ENCODE measurements around the gene AP1S1.
A peak's percentile ranks its signal among the peaks of the same experiment; 100 is the strongest.

AP1S1 gene

DNA sequence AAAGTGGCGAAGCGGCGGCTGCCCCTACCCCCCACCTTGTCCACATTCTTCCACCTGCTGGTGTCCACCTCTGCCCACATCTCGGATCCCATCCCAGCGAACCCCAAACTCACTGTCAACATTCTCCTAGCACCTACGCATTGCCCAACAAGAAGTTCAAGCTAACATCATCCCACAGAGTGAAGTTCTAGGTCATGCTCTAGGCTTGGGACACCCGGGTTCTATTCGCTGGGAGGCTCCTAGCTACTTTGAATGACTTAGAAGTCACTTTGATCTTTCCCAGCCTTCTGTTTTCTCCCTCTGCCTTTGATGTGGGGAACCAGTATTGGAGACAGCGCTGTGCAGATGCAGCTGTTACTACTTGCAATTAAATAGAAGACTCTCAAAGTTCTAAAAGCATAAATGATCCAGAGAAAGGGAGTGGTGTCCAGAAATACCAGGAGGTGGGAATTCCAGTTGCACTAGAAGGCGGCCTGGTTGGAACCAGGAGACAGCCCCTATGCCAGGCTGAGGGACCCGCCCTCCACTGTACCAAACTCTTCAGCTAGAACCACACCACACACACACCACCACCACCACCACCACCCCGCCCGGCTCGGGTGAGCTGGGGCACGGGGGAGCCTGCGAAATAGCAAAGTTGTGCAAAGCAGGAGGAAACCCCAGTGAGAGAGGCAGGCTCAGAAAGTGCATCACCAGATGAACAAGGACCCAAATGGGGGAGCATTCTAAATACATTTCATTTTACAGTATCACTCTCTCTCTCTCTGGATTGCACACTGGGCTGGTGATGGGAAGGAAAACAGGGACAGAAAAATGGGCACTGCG, 16.6 kb downstream of the AP1S1 start:
- TF ChIP-seq, protein P1, sequence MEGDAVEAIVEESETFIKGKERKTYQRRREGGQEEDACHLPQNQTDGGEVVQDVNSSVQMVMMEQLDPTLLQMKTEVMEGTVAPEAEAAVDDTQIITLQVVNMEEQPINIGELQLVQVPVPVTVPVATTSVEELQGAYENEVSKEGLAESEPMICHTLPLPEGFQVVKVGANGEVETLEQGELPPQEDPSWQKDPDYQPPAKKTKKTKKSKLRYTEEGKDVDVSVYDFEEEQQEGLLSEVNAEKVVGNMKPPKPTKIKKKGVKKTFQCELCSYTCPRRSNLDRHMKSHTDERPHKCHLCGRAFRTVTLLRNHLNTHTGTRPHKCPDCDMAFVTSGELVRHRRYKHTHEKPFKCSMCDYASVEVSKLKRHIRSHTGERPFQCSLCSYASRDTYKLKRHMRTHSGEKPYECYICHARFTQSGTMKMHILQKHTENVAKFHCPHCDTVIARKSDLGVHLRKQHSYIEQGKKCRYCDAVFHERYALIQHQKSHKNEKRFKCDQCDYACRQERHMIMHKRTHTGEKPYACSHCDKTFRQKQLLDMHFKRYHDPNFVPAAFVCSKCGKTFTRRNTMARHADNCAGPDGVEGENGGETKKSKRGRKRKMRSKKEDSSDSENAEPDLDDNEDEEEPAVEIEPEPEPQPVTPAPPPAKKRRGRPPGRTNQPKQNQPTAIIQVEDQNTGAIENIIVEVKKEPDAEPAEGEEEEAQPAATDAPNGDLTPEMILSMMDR (IDR thresholded peaks at IDR 0.05; ENCODE audit: extremely low read depth, missing control alignments): no peak
- no peak for DNase-seq (ENCODE audit: low spot score)

DNA sequence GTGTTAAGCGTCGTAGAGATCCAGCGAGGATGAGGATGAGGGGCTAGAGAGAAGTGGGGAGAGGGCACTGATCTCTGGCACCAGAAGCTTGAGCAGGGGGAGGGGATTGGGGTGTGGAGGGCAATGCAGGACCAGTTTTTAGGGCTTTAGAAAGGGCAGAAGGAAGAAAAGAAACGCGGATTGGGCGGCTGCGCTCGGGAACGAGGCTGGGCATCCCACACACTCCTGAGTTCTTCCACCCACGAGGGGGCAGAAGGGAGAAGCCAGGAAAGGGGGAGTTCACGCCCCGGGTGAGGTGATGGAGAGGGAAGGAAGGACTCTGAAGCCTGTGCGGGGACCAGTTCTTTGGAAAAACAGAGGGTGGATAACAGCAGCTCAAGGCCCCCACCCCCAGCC, 17.2 kb downstream of the AP1S1 start:
- DNase-seq (ENCODE audit: low spot score): no peak
- TF ChIP-seq, protein P1 (IDR thresholded peaks at IDR 0.05; ENCODE audit: extremely low read depth, missing control alignments): no peak

DNA sequence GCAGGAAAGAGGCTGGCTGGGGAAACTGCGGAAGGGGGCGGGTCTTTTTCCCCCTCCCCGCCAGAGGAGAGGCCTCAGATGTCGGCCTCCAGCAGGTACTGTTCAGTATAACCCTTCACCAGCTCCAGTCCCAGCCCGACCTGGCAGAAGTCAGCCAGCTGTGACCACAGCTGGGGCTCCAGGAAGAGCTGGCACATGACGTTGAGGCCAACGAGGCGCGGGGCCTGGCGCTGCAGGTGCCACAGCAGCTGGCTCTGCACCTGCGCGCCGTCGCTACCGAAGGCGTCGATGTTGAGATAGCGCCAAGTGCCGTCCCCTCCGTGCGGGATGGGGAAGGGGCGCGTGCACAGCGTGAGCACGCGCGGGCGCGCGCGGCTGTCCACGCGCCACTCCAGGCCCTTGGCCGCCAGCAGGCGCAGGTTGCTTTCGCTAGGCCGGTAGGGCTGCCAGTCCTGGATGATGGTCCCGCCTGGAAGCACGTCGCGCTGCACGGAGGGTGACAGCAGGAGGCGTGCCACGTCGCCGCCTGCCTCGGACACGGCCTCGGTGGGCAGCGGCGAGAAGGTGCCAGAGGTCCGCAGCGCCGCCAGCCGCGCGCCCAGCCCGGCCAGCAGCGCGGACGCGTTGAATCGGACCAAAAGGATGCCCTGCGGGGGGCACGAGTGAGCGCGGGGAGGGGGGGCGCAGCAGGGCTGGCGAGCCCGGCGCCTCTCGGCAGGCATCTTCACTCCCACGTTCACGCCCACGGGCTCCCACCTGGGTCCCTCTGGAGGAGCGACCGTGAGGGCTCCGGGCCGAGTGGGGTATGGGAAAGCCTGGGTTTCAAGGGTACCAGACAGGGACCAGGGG, 18.0 kb downstream of the AP1S1 start:
- TF ChIP-seq, protein P1 (IDR thresholded peaks at IDR 0.05; ENCODE audit: extremely low read depth, missing control alignments): no peak
- DNase-seq (ENCODE audit: low spot score): no peak

DNA sequence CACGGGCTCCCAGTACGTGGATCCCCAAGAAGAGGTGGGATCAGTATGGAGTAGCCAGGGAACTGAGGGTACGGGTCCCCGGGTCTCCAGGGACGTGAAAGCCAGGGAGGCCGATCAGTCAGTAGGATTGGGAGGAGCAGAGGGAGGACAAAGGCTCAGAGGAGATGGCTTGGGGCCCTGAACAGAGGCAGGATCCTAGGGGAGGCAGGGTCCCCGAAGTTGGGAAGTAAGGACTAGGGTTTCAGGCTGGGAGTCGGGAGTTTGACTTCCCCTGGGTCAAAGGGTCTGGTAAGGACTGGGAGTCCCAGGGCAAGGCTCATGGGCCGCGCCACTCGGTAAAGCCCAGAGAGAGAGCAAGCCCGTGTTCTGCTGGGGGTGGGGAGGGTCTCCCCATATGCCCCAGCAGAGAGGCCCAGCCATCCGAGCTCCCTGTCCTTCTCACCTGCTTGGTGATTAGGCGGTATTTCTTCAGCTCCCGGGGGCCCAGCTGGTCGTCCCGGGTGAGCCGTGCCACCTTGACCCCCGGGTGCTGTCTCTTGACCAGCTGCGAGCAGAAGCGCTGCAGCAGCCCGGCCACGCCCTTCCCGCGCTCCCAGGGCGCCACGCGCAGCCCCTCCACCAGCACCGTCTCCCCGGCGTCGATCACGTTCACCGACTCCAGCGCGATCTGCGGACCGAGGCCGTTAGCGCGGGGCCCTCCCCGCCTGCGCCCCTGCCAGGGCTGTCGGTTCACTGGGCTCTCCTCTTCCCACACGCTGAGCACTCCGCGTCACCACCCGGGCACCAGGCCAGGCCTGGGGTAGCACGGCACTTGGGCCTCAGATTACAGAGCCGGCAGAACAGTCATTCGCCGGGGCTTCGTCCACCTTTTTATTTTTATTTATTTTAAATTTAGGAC, 18.8 kb downstream of the AP1S1 start:
- no peak for DNase-seq (ENCODE audit: low spot score)

DNA sequence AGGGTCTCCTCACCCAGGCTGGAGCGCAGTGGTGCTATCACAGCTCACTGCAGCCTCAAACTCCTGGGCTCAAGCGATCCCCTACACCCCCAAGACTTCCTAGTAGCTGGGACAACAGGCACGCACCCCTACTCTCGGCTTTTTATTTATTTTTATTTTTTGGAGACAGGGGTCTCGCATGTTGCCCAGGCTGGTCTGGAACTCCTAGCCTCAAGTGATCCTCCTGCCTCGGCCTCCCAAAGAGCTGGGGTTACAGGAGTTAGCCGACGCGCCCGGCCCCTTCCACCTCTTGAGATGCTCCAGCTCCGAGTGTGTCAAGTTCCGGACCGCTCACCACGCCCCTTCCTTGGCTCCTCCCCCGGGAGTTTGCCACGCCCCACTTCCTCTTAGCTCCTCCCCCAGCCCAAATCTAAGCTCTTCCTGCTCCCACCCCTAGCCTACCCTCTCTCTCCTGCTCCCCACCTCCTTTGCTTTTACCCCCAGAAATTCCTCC, 19.5 kb downstream of the AP1S1 start:
- TF ChIP-seq, protein P1 (IDR thresholded peaks at IDR 0.05; ENCODE audit: extremely low read depth, missing control alignments): peak; percentile 3

More for the DNA sequence above, 18.8 kb downstream of the AP1S1 start:
- TF ChIP-seq, protein P1 (IDR thresholded peaks at IDR 0.05; ENCODE audit: extremely low read depth, missing control alignments): no peak

DNA sequence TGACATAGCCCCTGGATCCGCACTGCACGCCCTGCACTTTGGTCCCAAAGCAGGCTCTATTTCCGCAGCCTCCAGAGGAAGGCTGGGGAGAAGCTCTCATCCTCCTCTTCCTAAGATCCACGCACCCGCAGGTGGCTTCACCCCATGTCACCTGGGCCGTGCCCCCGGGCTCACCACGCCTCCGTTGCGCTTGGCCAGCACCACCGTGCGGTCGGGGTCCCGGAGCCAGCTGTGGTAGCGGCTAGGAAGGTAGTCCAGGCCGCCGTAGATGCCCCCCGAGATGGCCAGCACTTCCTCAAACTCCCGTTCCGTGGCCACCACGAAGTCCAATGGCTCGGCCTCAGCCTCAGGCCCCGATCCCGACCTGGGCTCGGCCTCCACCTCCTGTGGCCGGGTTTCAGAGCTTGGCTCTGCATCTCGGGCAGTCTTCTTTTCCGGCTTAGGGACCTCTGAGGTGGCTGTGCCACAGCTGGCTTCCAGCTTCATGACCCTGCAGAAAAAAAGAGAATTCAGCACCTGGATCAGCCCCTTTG, 20.1 kb downstream of the AP1S1 start:
- TF ChIP-seq, protein P1 (IDR thresholded peaks at IDR 0.05; ENCODE audit: extremely low read depth, missing control alignments): no peak
- no peak for DNase-seq (ENCODE audit: low spot score)

More for the DNA sequence above, 19.5 kb downstream of the AP1S1 start:
- peak; percentile 89 for DNase-seq (ENCODE audit: low spot score)
